ENCODE data around the gene TOX4.

Gene TOX4

GRCh38 chr14:21475767-21476522, 1.1 kb upstream of the TOX4 start:
- H3K4me1 Mint-ChIP-seq (ENCODE audit: low read depth) = peaks cover 27% of the 10 kb centered on the region
- intact Hi-C loops (cut with micrococcal nuclease) = loop anchor here (2.0 kb wide), 1 partner anchor 39 kb away; no protein-coding TSS in a partner anchor
- H3K27me3 Mint-ChIP-seq = no peaks in the 10 kb centered on the region
- peak overlapping the region; percentile 99 for H3K27ac Mint-ChIP-seq
- peak overlapping the region; percentile 100 for H3K4me3 Mint-ChIP-seq
- peaks cover 60% of the 10 kb centered on the region for H3K36me3 Mint-ChIP-seq (ENCODE audit: low read depth)
- no peaks in the 10 kb centered on the region for H3K9me3 Mint-ChIP-seq

DNA sequence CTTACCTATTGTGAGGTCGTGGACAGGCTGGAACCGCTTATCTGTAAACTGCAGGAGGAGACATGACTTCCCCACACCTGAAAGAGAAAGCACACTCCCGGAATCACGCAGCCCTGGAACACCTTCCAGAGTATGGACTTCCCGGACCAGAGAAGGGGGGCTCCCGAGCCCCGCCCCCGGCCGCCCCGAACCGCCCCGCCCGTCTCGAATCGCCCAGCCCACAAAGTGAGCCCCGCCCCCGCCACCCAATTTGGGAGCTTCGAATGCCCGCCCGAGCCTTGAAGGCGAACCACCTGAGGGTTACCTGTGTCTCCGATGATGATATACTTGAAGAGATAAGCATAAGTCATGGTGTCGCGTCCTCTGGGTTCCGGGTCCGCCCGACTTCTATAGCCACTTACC, 471 bp upstream of the TOX4 start:
- peaks cover 27% of the 10 kb centered on the region for H3K4me1 Mint-ChIP-seq (ENCODE audit: low read depth)
- intact Hi-C loops (cut with micrococcal nuclease) = loop anchor here (2.0 kb wide), 1 partner anchor 40 kb away; no protein-coding TSS in a partner anchor
- peak overlapping the region; percentile 100 for H3K4me3 Mint-ChIP-seq
- no peaks in the 10 kb centered on the region for H3K27me3 Mint-ChIP-seq
- no peaks in the 10 kb centered on the region for H3K9me3 Mint-ChIP-seq
- peaks cover 60% of the 10 kb centered on the region for H3K36me3 Mint-ChIP-seq (ENCODE audit: low read depth)
- peak overlapping the region; percentile 99 for H3K27ac Mint-ChIP-seq

DNA sequence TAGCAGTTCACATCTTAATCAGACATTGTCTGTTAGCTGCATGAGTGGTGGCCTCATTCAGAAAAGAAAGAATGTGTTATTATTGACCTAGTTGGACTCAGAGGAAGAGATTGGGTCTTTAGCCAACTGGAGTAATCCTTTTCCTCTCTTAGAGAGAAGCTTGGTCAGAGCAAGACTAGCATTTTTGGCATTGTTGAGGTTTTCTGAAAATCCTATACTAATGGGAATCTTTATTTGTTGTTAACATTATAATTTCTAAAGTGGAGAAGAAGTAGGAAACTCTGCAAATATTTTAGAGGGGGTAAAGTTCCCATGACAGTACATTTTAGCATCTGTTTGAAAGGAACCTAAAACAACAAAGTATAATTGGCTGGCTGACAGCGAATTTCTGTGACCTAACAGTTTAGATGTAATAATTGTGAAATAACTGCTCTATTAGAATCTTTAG, 9.7 kb downstream of the TOX4 start:
- intact Hi-C loops (cut with micrococcal nuclease) = no loop called here
- no peak overlapping the region for H3K4me3 Mint-ChIP-seq
- peaks cover 80% of the 10 kb centered on the region for H3K36me3 Mint-ChIP-seq (ENCODE audit: low read depth)
- no peaks in the 10 kb centered on the region for H3K4me1 Mint-ChIP-seq (ENCODE audit: low read depth)
- no peaks in the 10 kb centered on the region for H3K9me3 Mint-ChIP-seq
- no peak overlapping the region for H3K27ac Mint-ChIP-seq
- H3K27me3 Mint-ChIP-seq = no peaks in the 10 kb centered on the region

DNA sequence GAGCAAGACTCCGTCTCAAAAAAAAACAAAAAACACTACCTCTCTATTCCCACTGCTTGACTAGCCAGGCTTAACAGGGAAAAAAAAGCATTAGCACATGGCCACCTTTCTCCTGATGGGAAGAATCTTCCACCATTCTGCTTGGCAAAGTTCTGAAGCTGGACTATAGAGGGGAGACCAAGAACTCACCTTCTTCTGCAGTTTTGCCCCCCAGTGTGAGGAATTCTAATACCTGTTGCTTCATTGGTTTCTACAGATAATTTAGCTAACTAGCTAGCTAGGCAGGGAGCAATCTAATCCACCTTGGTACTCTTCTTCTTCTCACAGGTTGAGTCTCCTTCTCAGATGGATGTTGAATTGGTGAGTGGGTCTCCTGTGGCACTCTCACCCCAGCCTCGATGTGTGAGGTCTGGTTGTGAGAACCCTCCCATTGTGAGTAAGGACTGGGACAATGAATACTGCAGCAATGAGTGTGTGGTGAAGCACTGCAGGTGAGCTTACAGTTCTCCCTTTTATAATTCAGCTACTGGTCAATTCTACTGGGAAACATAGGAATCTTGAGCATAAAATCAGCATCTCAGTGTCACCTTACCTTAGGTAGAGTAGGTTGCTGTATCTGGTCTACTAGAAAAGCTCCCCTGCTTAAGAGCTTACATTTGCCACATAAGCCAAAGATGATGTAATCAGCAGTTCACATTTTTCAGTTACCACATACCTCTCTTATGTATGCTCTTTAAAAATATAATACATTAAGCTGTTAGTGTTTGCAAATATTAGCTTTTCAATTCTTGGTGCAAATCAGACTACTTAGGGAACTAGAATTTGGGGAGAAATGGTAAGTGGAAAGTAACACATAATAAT, 18.1 kb downstream of the TOX4 start:
- no peak overlapping the region for H3K4me3 Mint-ChIP-seq
- intact Hi-C loops (cut with micrococcal nuclease) = no loop called here
- no peaks in the 10 kb centered on the region for H3K4me1 Mint-ChIP-seq (ENCODE audit: low read depth)
- H3K27ac Mint-ChIP-seq = no peak overlapping the region
- H3K36me3 Mint-ChIP-seq (ENCODE audit: low read depth) = peaks cover 100% of the 10 kb centered on the region
- no peaks in the 10 kb centered on the region for H3K27me3 Mint-ChIP-seq
- H3K9me3 Mint-ChIP-seq = no peaks in the 10 kb centered on the region

- no peaks in the 10 kb centered on the region for H3K4me1 Mint-ChIP-seq (ENCODE audit: low read depth)
- H3K9me3 Mint-ChIP-seq = no peaks in the 10 kb centered on the region
- H3K36me3 Mint-ChIP-seq (ENCODE audit: low read depth) = peaks cover 100% of the 10 kb centered on the region
- H3K27me3 Mint-ChIP-seq = no peaks in the 10 kb centered on the region
- no peak overlapping the region for H3K4me3 Mint-ChIP-seq
- intact Hi-C loops (cut with micrococcal nuclease) = no loop called here
- no peak overlapping the region for H3K27ac Mint-ChIP-seq
Observed at GRCh38 chr14:21496453-21496852, 19.5 kb downstream of the TOX4 start.

DNA sequence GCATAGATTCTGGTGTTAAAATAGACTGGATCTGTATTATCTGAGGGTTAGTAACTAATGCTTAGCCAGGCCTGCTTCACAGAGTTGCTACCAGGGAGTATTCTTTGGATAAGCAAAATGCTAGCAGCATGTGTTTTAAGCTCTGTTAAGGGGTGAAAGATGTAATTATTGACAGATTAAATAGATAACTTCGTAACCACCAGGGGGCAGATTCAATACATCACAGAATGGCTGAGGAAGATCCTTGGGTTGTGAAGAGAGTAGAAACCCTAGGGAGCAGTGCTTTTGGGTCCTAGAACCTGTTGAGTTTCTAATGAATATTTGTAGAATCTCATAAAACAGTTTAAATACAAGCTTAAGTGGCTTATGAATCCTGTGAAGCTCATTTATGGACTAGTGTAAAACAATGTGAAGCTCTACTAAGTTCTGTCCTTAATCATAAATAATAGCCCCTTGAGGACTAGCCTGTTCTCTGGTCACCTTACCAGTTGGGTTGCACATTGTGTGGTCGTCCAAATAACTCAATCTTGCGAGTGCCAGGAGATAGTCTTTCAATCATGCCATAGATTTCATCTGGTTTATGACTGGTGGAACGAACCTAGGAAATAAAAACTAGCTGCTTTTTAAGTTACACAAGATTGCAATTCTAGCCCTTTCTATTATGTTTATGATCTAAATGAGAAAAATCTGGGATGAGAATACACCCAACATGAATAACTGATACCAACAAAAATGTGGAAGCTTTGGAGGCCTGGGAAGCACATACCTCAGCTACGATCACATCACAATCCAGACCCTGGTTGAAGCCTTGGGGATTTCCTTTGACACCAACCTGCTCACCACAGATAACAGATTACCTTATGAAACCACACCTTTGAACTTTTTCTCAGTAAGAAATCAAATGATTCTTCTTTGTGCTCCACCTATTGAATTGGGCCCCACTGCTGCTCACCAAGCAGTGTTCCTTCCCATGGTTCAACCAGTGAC, 21.8 kb downstream of the TOX4 start:
- Mint-ChIP-seq H3K27me3 (no peaks in the 10 kb centered on the region), H3K4me3 (no peak overlapping the region), H3K27ac (no peak overlapping the region), H3K4me1 (ENCODE audit: low read depth) (no peaks in the 10 kb centered on the region), H3K9me3 (no peaks in the 10 kb centered on the region), H3K36me3 (ENCODE audit: low read depth) (peaks cover 100% of the 10 kb centered on the region)
- intact Hi-C loops (cut with micrococcal nuclease) = loop anchor here (1.0 kb wide), 1 partner anchor 58 kb away; no protein-coding TSS in a partner anchor

- intact Hi-C loops (cut with micrococcal nuclease) = no loop called here
- H3K27ac Mint-ChIP-seq = no peak overlapping the region
- H3K27me3 Mint-ChIP-seq = no peaks in the 10 kb centered on the region
- H3K9me3 Mint-ChIP-seq = no peaks in the 10 kb centered on the region
- H3K36me3 Mint-ChIP-seq (ENCODE audit: low read depth) = peaks cover 81% of the 10 kb centered on the region
- H3K4me3 Mint-ChIP-seq = no peak overlapping the region
- H3K4me1 Mint-ChIP-seq (ENCODE audit: low read depth) = no peaks in the 10 kb centered on the region
Observed at GRCh38 chr14:21501568-21501967, 24.6 kb downstream of the TOX4 start.

GRCh38 chr14:21503376-21503775, 26.4 kb downstream of the TOX4 start:
- H3K9me3 Mint-ChIP-seq = no peaks in the 10 kb centered on the region

GRCh38 chr14:21505012-21505553, 28.1 kb downstream of the TOX4 start:
- Mint-ChIP-seq H3K36me3 (ENCODE audit: low read depth) (peaks cover 71% of the 10 kb centered on the region), H3K4me1 (ENCODE audit: low read depth) (peaks cover 13% of the 10 kb centered on the region), H3K27ac (no peak overlapping the region), H3K9me3 (no peaks in the 10 kb centered on the region), H3K4me3 (no peak overlapping the region), H3K27me3 (no peaks in the 10 kb centered on the region)
- intact Hi-C loops (cut with micrococcal nuclease) = no loop called here

More at GRCh38 chr14:21503376-21503775, 26.4 kb downstream of the TOX4 start:
- Mint-ChIP-seq H3K36me3 (ENCODE audit: low read depth) (peaks cover 77% of the 10 kb centered on the region), H3K4me1 (ENCODE audit: low read depth) (no peaks in the 10 kb centered on the region), H3K4me3 (no peak overlapping the region), H3K27me3 (no peaks in the 10 kb centered on the region), H3K27ac (no peak overlapping the region)
- intact Hi-C loops (cut with micrococcal nuclease) = no loop called here

DNA sequence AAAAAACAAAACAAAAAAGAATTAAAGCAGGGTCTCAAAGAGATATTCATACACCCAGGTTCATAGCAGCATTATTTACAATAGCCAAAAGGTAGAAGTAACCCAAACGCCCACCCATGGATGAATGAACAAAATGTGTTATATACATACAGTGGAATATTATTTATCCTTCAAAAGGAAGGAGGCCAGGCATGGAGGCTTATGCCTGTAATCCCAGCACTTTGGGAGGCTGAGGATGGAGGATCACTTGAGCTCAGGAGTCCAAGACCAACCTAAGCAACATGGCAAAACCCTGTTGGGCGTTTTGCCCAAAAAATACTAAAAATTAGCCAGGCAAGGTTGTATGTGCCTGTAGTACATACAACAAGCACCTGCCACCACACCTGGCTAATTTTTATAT, 29.6 kb downstream of the TOX4 start:
- intact Hi-C loops (cut with micrococcal nuclease) = no loop called here
- H3K4me1 Mint-ChIP-seq (ENCODE audit: low read depth) = peaks cover 18% of the 10 kb centered on the region

GRCh38 chr14:21509432-21510143, 32.6 kb downstream of the TOX4 start:
- Mint-ChIP-seq H3K36me3 (ENCODE audit: low read depth) (peaks cover 45% of the 10 kb centered on the region), H3K27me3 (peaks cover 6% of the 10 kb centered on the region), H3K4me1 (ENCODE audit: low read depth) (peaks cover 18% of the 10 kb centered on the region), H3K9me3 (no peaks in the 10 kb centered on the region), H3K27ac (peak overlapping the region; percentile 95), H3K4me3 (peak overlapping the region; percentile 87)
- intact Hi-C loops (cut with micrococcal nuclease) = no loop called here

More for the DNA sequence above, 29.6 kb downstream of the TOX4 start:
- H3K27ac Mint-ChIP-seq = no peak overlapping the region
- H3K27me3 Mint-ChIP-seq = no peaks in the 10 kb centered on the region
- H3K4me3 Mint-ChIP-seq = no peak overlapping the region
- H3K9me3 Mint-ChIP-seq = no peaks in the 10 kb centered on the region
- peaks cover 69% of the 10 kb centered on the region for H3K36me3 Mint-ChIP-seq (ENCODE audit: low read depth)

DNA sequence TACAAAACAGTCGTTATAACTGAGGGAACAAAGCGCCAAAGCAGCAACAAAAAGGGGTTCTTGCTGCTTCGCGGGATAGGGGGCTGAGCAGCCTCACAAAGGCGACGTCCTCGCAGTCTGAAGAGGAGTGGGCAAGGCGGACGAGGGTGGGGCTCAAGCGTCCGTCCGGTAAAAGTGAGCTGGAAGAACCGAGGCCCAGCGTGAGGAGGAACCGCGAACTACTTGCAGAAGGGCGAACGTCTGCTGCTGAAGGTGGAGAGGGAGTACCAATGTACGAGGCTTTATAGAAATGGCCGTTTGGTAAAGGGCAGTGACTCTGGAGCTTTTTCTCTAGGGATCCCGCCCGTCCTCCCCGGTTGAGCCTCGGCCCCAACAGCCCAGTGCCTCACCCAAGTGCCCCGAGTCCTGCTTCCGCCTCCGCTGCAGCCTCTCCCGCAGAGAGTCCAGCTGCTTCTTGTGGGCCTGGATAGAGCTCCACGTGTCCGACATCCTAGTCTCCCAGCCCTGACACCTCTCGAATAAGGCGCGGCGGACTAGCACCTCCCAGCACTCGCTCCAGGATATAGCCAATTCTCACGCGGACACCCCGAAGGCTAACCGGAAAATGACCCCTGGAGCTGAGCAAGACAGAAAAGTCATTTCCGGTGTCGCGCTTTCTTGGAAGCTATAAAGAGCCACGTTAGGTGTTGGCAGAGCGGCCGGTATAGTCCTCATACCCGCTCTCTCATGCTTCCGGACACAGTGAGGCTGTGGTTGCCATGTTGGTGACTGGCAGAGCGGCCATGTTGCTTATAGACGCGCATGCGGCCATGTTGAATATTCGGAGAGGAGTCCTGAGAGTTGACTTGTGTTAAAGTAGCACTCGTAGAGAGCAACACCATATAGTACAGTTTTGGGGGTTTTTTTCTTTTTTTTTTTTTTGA, 34.0 kb downstream of the TOX4 start, which contains the start of gene METTL3:
Gene METTL3 (minus strand): TSS at position 606 of the 923 bp plus-strand sequence. CDS start 117 bp downstream, at position 489.
- Mint-ChIP-seq H3K4me3 (peak within 1 kb of the TSS; percentile 87), H3K27ac (peak within 1 kb of the TSS; percentile 95), H3K27me3 (peaks cover 13% of the 10 kb centered on the region), H3K9me3 (no peaks in the 10 kb centered on the region), H3K4me1 (ENCODE audit: low read depth) (peaks cover 18% of the 10 kb centered on the region), H3K36me3 (ENCODE audit: low read depth) (peaks cover 38% of the 10 kb centered on the region)
- intact Hi-C loops (cut with micrococcal nuclease) = loop anchor here (1.0 kb wide), 2 partner anchors 34 to 74 kb away; partner anchors contain the start of gene TOX4

All from dendritic cell treated with granulocyte-macrophage colony-stimulating factor and Interleukin-4, amounts not matched to agents 40 ng/mL and 50 ng/mL, for 4 days (primary cell).